ENCODE results near the gene ZDHHC17. TPM values are rescaled to one million over a fixed set of nuclear protein-coding genes. Genes with fewer than 3 reads are reported as not detected.
A peak's percentile ranks its signal among the peaks of the same experiment; 100 is the strongest.

The ZDHHC17 gene
- total RNA-seq, 1 donor from 2014 or later = 23.6 TPM

- no peak for TF ChIP-seq CTCF (conservative IDR thresholded peaks at IDR 0.05; ENCODE audit: low read depth, low read length)
- H3K4me3 ChIP-seq (ENCODE audit: low read depth, low read length) = no peak overlapping the region
- DNase-seq (ENCODE audit: low read depth) = no peak
Observed at GRCh38 chr12:76813265-76813664, 49.4 kb downstream of the ZDHHC17 start.

- no peak for DNase-seq (ENCODE audit: low read depth)
- H3K4me3 ChIP-seq (ENCODE audit: low read depth, low read length) = no peak overlapping the region
- no peak for TF ChIP-seq CTCF (conservative IDR thresholded peaks at IDR 0.05; ENCODE audit: low read depth, low read length)
Observed at GRCh38 chr12:76813972-76814371, 50.1 kb downstream of the ZDHHC17 start.

GRCh38 chr12:76820888-76821482 lies 57.1 kb downstream of the ZDHHC17 start:
- H3K4me3 ChIP-seq (ENCODE audit: low read depth, low read length) = no peak overlapping the region
- no peak for DNase-seq (ENCODE audit: low read depth)
- TF ChIP-seq CTCF (conservative IDR thresholded peaks at IDR 0.05; ENCODE audit: low read depth, low read length) = peak; percentile 84

GRCh38 chr12:76830436-76830835 lies 66.5 kb downstream of the ZDHHC17 start:
- no peak overlapping the region for H3K4me3 ChIP-seq (ENCODE audit: low read depth, low read length)
- no peak for TF ChIP-seq CTCF (conservative IDR thresholded peaks at IDR 0.05; ENCODE audit: low read depth, low read length)
- no peak for DNase-seq (ENCODE audit: low read depth)

GRCh38 chr12:76836633-76837032 lies 72.7 kb downstream of the ZDHHC17 start:
- no peak for TF ChIP-seq CTCF (conservative IDR thresholded peaks at IDR 0.05; ENCODE audit: low read depth, low read length)
- H3K4me3 ChIP-seq (ENCODE audit: low read depth, low read length) = no peak overlapping the region
- DNase-seq (ENCODE audit: low read depth) = no peak

- no peak for DNase-seq (ENCODE audit: low read depth)
- H3K4me3 ChIP-seq (ENCODE audit: low read depth, low read length) = no peak overlapping the region
- no peak for TF ChIP-seq CTCF (conservative IDR thresholded peaks at IDR 0.05; ENCODE audit: low read depth, low read length)
Observed at GRCh38 chr12:76847260-76847659, 83.3 kb downstream of the ZDHHC17 start.

GRCh38 chr12:76848132-76848531 lies 84.2 kb downstream of the ZDHHC17 start:
- no peak for DNase-seq (ENCODE audit: low read depth)
- no peak for TF ChIP-seq CTCF (conservative IDR thresholded peaks at IDR 0.05; ENCODE audit: low read depth, low read length)
- no peak overlapping the region for H3K4me3 ChIP-seq (ENCODE audit: low read depth, low read length)

Data from epithelial cell of proximal tubule (primary cell).